GM19468 (cell line): ENCODE data around the gene SLC43A2.

Experiments used
- ATAC-seq: cut with Tn5 transposase; IDR thresholded peaks from one replicate; pipeline ENCODE4 v1.9.1; 2021; ENCODE audit warnings: mild to moderate bottlenecking, moderate library complexity, moderate number of reproducible peaks; ENCODE audit not compliant: unreplicated experiment; ENCODE audit errors: extremely low read depth

The SLC43A2 gene

GRCh38 chr17:1625581-1625980 lies 3.1 kb downstream of the SLC43A2 start:
- ATAC-seq, result no peak

GRCh38 chr17:1625053-1625452 lies 3.6 kb downstream of the SLC43A2 start:
- ATAC-seq, result no peak

DNA sequence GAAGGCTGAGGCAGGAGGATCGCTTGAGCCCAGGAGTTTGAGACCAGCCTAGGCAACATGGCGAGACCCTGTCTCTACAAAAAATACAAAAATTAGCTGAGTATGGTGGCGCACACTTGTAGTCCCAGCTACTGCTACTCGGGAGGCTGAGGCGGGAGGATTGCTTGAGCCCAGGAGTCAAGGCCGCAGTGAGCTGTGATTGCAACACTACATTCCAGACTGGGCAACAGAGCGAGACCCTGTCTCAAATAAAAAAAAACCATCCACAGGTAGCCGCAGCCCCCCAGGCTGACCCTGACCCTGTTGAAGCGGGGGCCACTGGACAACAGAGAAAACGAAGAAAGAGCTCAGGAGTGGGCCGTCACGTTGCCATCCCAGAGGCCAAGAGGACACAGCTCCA lies 4.0 kb downstream of the SLC43A2 start:
- ATAC-seq, result no peak

- ATAC-seq, result no peak
Observed at GRCh38 chr17:1623057-1623630, 5.5 kb downstream of the SLC43A2 start.

GRCh38 chr17:1621273-1621954 lies 7.2 kb downstream of the SLC43A2 start:
- no peak for ATAC-seq

DNA sequence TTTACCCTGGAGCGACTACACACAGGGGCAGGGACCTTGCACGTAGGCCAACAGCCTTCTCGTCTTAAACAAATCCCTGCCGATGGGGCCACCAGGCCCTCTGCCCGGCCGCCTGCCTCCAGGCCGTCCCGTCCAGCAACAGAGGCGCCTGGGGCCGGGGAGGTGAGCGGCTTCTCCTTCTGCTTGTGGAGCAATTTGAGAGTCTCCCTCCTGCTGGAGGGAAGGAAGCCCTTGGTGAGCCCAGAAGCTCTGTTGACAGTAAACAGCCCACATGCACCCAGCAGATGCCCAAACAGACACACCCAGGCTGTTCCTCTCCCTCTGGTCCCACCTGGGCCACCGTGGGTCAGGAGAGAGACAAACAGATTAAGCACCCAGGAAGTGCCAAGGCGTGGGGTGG lies 8.1 kb downstream of the SLC43A2 start:
- ATAC-seq, result no peak

DNA sequence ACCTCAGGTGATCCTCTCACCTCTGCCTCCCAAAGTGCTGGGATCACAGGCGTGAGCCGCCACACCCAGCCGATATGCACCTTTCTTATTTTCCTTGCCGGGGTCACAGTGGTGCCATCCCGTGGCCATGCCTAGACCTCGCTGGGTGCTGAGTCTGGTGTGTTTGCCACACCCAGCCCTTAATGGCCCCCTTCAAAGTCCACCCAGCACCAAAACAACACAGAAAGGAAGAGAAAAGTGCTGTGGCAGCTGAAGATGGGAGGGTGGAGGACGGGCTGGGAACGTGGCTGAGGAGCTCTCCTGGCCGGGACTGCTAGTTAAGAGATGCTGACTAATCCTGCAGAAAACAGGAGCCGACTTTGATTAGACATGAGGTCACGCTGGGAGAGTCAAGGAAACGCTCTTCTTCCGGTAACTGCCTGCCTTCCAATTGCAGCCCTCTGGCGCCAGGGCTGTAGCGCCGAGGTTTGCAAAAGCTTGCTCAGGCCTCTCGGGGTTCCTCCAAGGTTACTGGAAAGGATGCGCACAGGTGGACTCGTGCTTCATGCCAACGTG lies 10.9 kb downstream of the SLC43A2 start:
- ATAC-seq, result no peak

GRCh38 chr17:1616101-1616500 lies 12.5 kb downstream of the SLC43A2 start:
- no peak for ATAC-seq

DNA sequence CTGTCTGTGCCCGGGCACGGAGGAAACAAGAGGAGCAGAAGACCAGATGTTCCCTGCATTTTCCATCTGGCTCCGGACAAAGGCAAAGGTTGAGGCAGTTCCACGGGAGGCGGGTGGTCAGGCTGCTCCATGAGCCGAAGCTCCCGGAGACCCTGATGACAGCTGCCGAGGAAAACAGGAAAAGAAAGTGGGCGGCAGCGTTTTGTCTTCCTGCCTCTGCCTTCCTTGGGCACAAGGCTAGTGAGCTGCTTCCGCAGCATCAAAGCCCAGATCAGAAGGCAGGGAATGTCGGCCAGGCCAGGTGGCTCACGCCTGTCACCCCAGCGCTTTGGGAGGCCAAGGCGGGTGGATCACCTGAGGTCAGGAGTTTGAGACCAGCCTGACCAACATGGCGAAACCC lies 16.2 kb downstream of the SLC43A2 start:
- ATAC-seq, result no peak

DNA sequence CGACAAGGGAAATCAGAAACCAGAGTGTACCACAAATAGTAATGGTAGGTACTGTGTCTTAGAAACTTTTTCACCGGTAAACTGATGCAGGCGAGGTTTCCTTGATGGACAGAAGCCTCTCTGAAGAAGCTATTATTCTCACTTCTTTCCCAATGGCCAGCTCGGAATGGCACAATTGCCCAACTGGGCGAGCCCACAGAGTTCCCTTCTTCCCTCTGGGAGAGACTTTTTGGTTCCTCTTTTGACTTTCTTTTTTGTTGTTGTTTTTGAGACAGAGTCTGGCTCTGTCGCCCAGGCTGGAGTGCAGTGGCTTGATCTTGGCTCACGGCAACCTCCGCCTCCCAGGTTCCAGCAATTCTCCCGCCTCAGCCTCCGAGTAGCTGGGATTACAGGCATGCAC lies 16.9 kb downstream of the SLC43A2 start:
- no peak for ATAC-seq

- ATAC-seq, result no peak
Observed at GRCh38 chr17:1608676-1609075, 20.0 kb downstream of the SLC43A2 start.

- no peak for ATAC-seq
Observed at GRCh38 chr17:1607971-1608320, 20.7 kb downstream of the SLC43A2 start.

DNA sequence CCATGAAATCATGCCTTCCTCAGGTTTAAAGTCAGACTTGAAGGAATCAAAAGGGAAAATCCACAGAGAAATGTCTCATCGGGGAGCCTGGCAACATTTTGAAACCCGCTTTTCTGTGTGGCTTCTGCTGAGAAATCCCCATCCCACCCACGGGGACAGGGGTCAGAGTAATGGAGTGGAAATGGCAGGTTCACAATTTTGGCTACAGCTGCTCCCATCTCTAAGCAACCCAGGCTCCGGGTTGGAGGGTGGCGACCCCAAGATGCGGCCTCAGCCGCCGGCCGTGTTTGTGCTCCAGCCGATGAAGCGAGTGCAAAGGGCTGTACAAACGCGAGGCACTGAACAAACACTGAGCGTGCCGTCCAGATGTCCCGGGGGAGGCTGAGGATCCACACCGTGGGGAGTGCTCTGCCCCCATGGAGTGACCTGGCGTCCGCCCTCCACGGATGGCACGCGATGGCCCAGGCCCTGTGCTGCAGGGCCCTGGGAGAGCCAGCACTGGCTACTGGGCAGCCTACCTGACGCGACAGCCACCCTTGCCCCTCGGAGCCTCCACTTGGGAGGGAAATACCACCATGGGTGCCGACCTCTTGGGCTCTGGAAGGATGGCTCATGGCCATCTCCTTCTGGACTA lies 22.2 kb downstream of the SLC43A2 start:
- ATAC-seq, result no peak

GRCh38 chr17:1605681-1606351 lies 22.8 kb downstream of the SLC43A2 start:
- ATAC-seq, result no peak

DNA sequence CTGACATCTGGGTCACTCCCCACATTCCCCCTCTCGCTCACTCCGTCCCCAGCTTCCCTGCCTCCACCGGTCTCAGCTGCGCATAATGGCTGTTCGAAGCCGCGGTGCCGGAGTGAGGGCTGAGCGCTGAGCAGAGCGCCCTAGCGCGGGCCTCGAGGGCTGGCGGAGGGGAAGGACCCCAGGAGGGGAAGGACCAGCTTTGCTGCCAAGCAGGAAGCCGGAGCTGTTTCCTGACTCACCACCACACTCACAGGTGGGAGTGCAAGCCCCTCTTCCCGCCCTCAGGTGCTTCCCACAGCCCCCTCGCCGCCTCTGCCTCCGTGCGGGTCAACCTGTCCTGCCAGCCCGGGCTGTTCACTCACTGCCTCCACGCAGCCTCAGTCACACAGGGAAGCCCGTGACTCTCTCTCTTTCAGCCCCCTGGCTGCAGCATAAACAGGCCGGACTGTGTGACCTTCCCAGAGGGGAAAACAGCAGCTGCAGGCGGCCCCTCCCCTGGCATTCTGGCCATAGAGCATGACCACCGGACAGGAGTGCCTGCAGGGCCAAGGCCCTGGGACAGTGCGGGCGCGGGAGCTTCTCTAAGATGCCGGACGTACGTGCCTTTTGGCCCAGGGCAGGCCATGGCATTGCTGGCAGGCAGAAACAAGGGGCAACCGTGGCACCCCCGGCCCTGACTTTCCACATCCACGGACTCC lies 23.7 kb downstream of the SLC43A2 start:
- no peak for ATAC-seq

DNA sequence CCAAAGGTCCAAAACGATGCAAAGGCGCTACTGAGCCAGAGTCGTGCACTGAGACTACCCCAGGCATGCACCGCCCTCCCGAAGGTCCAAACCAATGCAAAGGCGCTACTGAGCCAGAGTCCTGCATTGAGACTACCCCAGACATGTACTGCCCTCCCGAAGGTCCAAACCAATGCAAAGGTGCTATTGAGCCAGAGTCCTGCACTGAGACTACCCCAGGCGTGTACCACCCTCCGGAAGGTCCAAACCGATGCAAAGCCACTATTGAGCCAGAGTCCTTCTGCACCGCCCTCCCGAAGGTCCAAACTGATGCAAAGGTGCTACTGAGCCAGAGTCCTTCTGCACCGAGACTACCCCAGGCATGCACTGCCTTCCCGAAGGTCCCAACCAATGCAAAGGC lies 27.1 kb downstream of the SLC43A2 start:
- ATAC-seq, result no peak

DNA sequence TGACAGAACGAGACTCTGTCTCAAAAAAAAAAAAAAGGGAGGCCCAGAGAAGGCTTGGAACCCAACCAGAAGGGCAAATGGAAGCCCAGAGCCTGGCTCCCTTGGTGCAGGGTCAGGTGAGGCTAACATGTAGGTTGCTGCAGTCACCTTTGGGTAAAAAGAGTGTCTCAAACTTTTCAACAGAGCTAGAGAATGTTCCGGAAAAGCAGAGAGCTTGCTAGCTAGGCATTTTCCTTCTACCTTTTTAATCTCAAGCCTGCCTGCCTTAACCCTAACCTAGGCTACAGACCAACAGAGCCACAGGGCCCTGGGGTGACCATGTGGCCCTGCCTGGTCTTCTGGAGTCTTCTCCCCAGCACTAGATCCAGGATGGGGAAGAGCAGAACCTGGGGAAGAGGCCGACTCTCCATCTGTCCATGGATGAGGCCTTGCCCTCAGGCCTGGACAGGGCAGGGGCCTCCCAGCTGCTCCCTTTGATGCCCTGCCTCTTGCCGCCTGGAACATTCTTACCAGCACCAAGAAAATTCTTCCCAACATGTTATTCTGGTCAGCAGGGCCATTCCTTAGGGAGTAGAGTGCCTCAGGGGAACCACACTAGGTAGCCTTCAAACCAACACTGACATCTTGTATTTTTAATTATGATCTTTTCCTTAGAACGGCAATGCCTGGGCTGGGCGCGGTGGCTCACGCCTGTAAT lies 30.1 kb downstream of the SLC43A2 start:
- ATAC-seq, result no peak

- no peak for ATAC-seq
Observed at GRCh38 chr17:1597861-1598342, 30.7 kb downstream of the SLC43A2 start.

GRCh38 chr17:1593630-1593931 lies 35.1 kb downstream of the SLC43A2 start:
- no peak for ATAC-seq
